ENCODE measurements around the gene MCCC1. TPM values are rescaled to one million over a fixed set of nuclear protein-coding genes. Genes with fewer than 3 reads are reported as not detected.

The MCCC1 gene
- total RNA-seq: 17.8 to 24.1 TPM (median 23.3 TPM) in 3 replicates
- long read RNA-seq, transcript MCCC1-201 (19 exons, 2,545 nt): major isoform, 46 of 63 reads
- long read RNA-seq, partial matches to known transcripts: 1 of 63 reads
- long read RNA-seq, other reads (novel, unspliced or antisense): 16 of 63 reads

DNA sequence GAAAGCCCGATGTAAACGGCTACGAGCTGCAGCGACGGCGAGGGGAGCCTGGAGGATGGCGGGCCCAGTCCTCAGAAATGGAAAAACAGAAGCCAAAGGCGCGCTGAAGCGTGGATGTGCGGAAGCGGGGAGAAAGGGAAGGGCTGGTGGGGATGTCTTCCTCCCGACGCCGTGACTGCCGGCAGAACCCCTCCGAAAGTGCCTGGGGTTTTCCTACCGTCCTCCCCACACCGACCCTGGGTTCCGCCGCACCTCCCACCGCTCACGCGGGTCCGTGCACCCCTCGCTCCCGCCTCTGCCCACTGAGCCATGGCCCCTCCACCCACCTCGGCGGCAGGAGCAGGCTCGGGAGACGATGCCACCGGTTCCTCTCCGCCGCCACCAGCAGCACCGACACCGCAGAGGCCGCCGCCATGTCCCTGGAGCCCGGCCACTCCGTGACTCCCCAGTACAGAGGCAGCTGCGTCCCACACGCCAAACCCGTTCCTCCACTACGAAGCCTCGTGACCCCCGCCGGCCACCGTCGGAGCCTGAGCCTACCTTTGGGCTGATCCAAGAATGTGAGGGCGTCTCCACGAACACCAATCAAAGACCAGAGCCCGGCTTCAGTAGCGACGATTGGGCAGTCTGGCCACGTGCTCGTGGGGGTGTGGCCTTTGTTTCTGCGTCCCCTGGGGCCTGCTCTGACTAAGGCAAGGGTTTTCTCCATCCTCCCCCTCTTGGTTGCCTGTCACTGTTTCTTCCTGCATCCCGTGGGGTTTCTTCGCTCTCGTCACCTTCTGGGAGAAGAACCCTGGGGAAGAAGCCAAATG lies at the start of gene MCCC1:
TSS of gene MCCC1 (minus strand) at position 471 of the 812 bp plus-strand sequence. CDS start at position 415, 56 bp downstream.
- no peaks in the 10 kb centered on the region for H3K27me3 Mint-ChIP-seq (ENCODE audit: low read depth)
- H3K36me3 Mint-ChIP-seq (ENCODE audit: low read depth): no peaks in the 10 kb centered on the region
- H3K4me3 Mint-ChIP-seq (ENCODE audit: unreplicated experiment): peak within 1 kb of the TSS; percentile 98
- H3K27ac Mint-ChIP-seq (ENCODE audit: unreplicated experiment): peak within 1 kb of the TSS; percentile 100
- no peak for TF ChIP-seq CTCF (IDR thresholded peaks at IDR 0.05)
- H3K9me3 Mint-ChIP-seq (ENCODE audit: low read depth): no peaks in the 10 kb centered on the region
- peak; percentile 98 for DNase-seq (ENCODE audit: low spot score)
- peaks cover 36% of the 10 kb centered on the region for H3K4me1 Mint-ChIP-seq (ENCODE audit: low read depth)

DNA sequence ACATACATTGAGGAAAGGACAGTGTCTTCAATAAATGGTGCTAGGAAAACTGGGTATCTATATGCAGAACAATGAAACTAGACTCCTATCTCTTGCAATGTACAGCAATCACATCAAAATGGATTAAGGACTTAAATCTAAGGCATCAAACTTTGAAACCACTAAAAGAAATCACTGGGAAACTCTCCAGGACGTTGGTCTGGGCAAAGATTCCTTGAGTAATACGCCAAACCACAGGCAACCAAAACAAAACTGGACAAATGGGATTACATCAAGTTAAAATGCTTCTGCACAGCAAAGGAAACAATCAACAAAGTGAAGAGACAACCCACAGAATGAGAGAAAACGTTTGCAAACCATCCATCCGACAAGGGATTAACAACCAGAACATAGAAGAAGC lies 48.8 kb upstream of the MCCC1 start:
- H3K9me3 Mint-ChIP-seq (ENCODE audit: low read depth): no peaks in the 10 kb centered on the region
- H3K27ac Mint-ChIP-seq (ENCODE audit: unreplicated experiment): no peak overlapping the region
- no peak for DNase-seq (ENCODE audit: low spot score)
- TF ChIP-seq CTCF (IDR thresholded peaks at IDR 0.05): no peak
- peaks cover 8% of the 10 kb centered on the region for H3K4me1 Mint-ChIP-seq (ENCODE audit: low read depth)
- H3K27me3 Mint-ChIP-seq (ENCODE audit: low read depth): peaks cover 4% of the 10 kb centered on the region
- H3K36me3 Mint-ChIP-seq (ENCODE audit: low read depth): no peaks in the 10 kb centered on the region
- no peak overlapping the region for H3K4me3 Mint-ChIP-seq (ENCODE audit: unreplicated experiment)

GRCh38 chr3:183144363-183144762 lies 45.1 kb upstream of the MCCC1 start:
- H3K27ac Mint-ChIP-seq (ENCODE audit: unreplicated experiment): no peak overlapping the region
- no peaks in the 10 kb centered on the region for H3K9me3 Mint-ChIP-seq (ENCODE audit: low read depth)
- peaks cover 2% of the 10 kb centered on the region for H3K27me3 Mint-ChIP-seq (ENCODE audit: low read depth)
- no peak overlapping the region for H3K4me3 Mint-ChIP-seq (ENCODE audit: unreplicated experiment)
- DNase-seq (ENCODE audit: low spot score): no peak
- peaks cover 15% of the 10 kb centered on the region for H3K4me1 Mint-ChIP-seq (ENCODE audit: low read depth)
- no peaks in the 10 kb centered on the region for H3K36me3 Mint-ChIP-seq (ENCODE audit: low read depth)
- no peak for TF ChIP-seq CTCF (IDR thresholded peaks at IDR 0.05)

- Mint-ChIP-seq H3K36me3 (ENCODE audit: low read depth) (no peaks in the 10 kb centered on the region), H3K4me3 (ENCODE audit: unreplicated experiment) (no peak overlapping the region), H3K4me1 (ENCODE audit: low read depth) (peaks cover 10% of the 10 kb centered on the region), H3K27ac (ENCODE audit: unreplicated experiment) (peak overlapping the region; percentile 1), H3K9me3 (ENCODE audit: low read depth) (no peaks in the 10 kb centered on the region), H3K27me3 (ENCODE audit: low read depth) (no peaks in the 10 kb centered on the region)
- no peak for DNase-seq (ENCODE audit: low spot score)
- no peak for TF ChIP-seq CTCF (IDR thresholded peaks at IDR 0.05)
Measured at GRCh38 chr3:183142199-183142598, 42.9 kb upstream of the MCCC1 start.

- Mint-ChIP-seq H3K27ac (ENCODE audit: unreplicated experiment) (no peak overlapping the region), H3K9me3 (ENCODE audit: low read depth) (no peaks in the 10 kb centered on the region), H3K27me3 (ENCODE audit: low read depth) (no peaks in the 10 kb centered on the region), H3K4me1 (ENCODE audit: low read depth) (peaks cover 10% of the 10 kb centered on the region), H3K36me3 (ENCODE audit: low read depth) (peaks cover 2% of the 10 kb centered on the region), H3K4me3 (ENCODE audit: unreplicated experiment) (no peak overlapping the region)
- TF ChIP-seq CTCF (IDR thresholded peaks at IDR 0.05): no peak
- no peak for DNase-seq (ENCODE audit: low spot score)
Measured at GRCh38 chr3:183134844-183135243, 35.5 kb upstream of the MCCC1 start.

All from chondrocyte (in vitro differentiated cells).